GM23338 (cell line): Measurements from ENCODE around the gene CCDC93. TPM values are rescaled to one million over a fixed set of nuclear protein-coding genes. Genes with fewer than 3 reads are reported as not detected.

Experiments
- ATAC-seq: fragments of 200-7000 bp; cut with Tn5 transposase; 3 replicates; pipeline ENCODE4 v1.9.1; 2020
- DNase-seq: peaks from one replicate; pipeline ENCODE4 v3.0.0-alpha.2; 2015; ENCODE audit warnings: low spot score
- H2AFZ ChIP-seq: fragments of 200-600 bp; sonication (generic); 2 replicates; pipeline ENCODE4 v1.8.0; 2016; ENCODE audit warnings: antibody characterized with exemption, mild to moderate bottlenecking, moderate library complexity
- H3F3A ChIP-seq: fragments of 200-600 bp; sonication (generic); replicated peaks from 2 replicates; pipeline ENCODE4 v1.8.0; 2017; ENCODE audit warnings: antibody characterized with exemption, mixed run types, low read depth
- H3K27ac ChIP-seq: fragments of 200-600 bp; sonication (generic); 2 replicates; pipeline ENCODE4 v1.6.1; 2016; ENCODE audit warnings: low read depth
- H3K27me3 ChIP-seq: fragments of 200-600 bp; sonication (generic); 2 replicates; pipeline ENCODE4 v1.8.0; 2016; ENCODE audit warnings: mild to moderate bottlenecking, mixed run types, moderate library complexity; ENCODE audit not compliant: insufficient read depth
- H3K36me3 ChIP-seq: fragments of 200-600 bp; sonication (generic); 2 replicates; pipeline ENCODE4 v1.8.0; 2016; ENCODE audit warnings: mild to moderate bottlenecking; ENCODE audit not compliant: insufficient read depth
- H3K4me1 ChIP-seq: fragments of 200-600 bp; sonication (generic); 2 replicates; pipeline ENCODE4 v1.8.0; 2016; ENCODE audit warnings: mild to moderate bottlenecking, moderate library complexity; ENCODE audit not compliant: insufficient read depth
- H3K4me2 ChIP-seq: fragments of 200-600 bp; sonication (generic); 2 replicates; pipeline ENCODE4 v1.7.1; 2017; ENCODE audit warnings: mixed run types
- H3K4me3 ChIP-seq: fragments of 200-600 bp; sonication (generic); 2 replicates; pipeline ENCODE4 v1.6.1; 2016; ENCODE audit warnings: mixed run types
- H3K79me2 ChIP-seq: fragments of 200-600 bp; sonication (generic); replicated peaks from 2 replicates; pipeline ENCODE4 v1.8.0; 2017; ENCODE audit warnings: mild to moderate bottlenecking; ENCODE audit not compliant: insufficient read depth
- H3K9me2 ChIP-seq: fragments of 200-600 bp; sonication (generic); 2 replicates; pipeline ENCODE4 v1.8.0; 2017; ENCODE audit not compliant: insufficient read depth
- H4K20me1 ChIP-seq: fragments of 200-600 bp; sonication (generic); replicated peaks from 2 replicates; pipeline ENCODE4 v1.8.0; 2017; ENCODE audit warnings: mild to moderate bottlenecking; ENCODE audit not compliant: insufficient read depth
- H3K27ac Mint-ChIP-seq: 2 replicates; pipeline ENCODE4 v1.8.0; 2020; ENCODE audit warnings: inconsistent platforms, mild to moderate bottlenecking, moderate library complexity, mixed read lengths
- H3K27me3 Mint-ChIP-seq: 3 replicates; pipeline ENCODE4 v1.8.0; 2022; ENCODE audit warnings: low read depth, mild to moderate bottlenecking, moderate library complexity, mixed read lengths, inconsistent platforms; ENCODE audit not compliant: insufficient read depth, poor library complexity
- H3K36me3 Mint-ChIP-seq: 3 replicates; pipeline ENCODE4 v1.8.0; 2021; ENCODE audit warnings: low read depth, mild to moderate bottlenecking, inconsistent platforms, moderate library complexity, mixed read lengths
- H3K4me1 Mint-ChIP-seq: 3 replicates; pipeline ENCODE4 v1.8.0; 2020; ENCODE audit warnings: mild to moderate bottlenecking, inconsistent platforms, mixed read lengths
- H3K4me3 Mint-ChIP-seq: 3 replicates; pipeline ENCODE4 v1.8.0; 2021; ENCODE audit warnings: moderate library complexity, mild to moderate bottlenecking, inconsistent platforms, mixed read lengths
- H3K9me3 Mint-ChIP-seq: 3 replicates; pipeline ENCODE4 v1.8.0; 2020; ENCODE audit warnings: moderate library complexity, mild to moderate bottlenecking, inconsistent platforms, mixed read lengths
- CREB1 ChIP-seq: fragments of 250-450 bp; sonication (Bioruptor Pico); IDR thresholded peaks from 2 replicates; pipeline ENCODE4 v1.5.0; 2020; ENCODE audit warnings: low read depth, mild to moderate bottlenecking, moderate library complexity
- EZH2phosphoT487 ChIP-seq: fragments of 200-600 bp; sonication (generic); IDR thresholded peaks from one replicate; pipeline ENCODE4 v1.8.1; 2018; ENCODE audit warnings: antibody characterized with exemption; ENCODE audit not compliant: unreplicated experiment
- JUNB ChIP-seq: IDR thresholded peaks from one replicate; pipeline ENCODE4 v1.6.1; 2016; ENCODE audit warnings: antibody characterized with exemption; ENCODE audit not compliant: unreplicated experiment
- ZNF114 ChIP-seq: fragments of 250-450 bp; sonication (Bioruptor Pico); IDR thresholded peaks from 2 replicates; pipeline ENCODE4 v1.5.0; 2020; ENCODE audit warnings: mild to moderate bottlenecking, moderate library complexity
- ZNF331 ChIP-seq: fragments of 250-450 bp; sonication (Bioruptor Pico); IDR thresholded peaks from 2 replicates; pipeline ENCODE4 v1.5.0; 2020; ENCODE audit warnings: low read depth, mild to moderate bottlenecking, moderate library complexity
- polyA plus RNA-seq: library from polyadenylated mRNA; unstranded; fragments of >200 nt; fragmentation: Nextera tagmentation; extraction: Ambion mirVana; gene quantifications from 2 replicates; pipeline ENCODE4 v1.2.1, GENCODE V29; 2016
- total RNA-seq: library from RNA; depleted of rRNA; stranded (reverse); fragments of >200 nt; shearing (Covaris generic); gene quantifications from 2 replicates; pipeline ENCODE4 v1.2.3, GENCODE V29; 2014
- TF ChIP-seq, protein P1 (sequence below): IDR thresholded peaks from 2 replicates; pipeline ENCODE4 v1.6.1; 2016; ENCODE audit warnings: antibody characterized with exemption
- TF ChIP-seq, protein P2 (sequence below): IDR thresholded peaks from one replicate; pipeline ENCODE4 v1.6.1; 2018; ENCODE audit warnings: antibody characterized with exemption; ENCODE audit not compliant: unreplicated experiment
- TF ChIP-seq, protein P3 (sequence below), 2 experiments: fragments of 200-600 bp in 1 of 2; sonication (generic) in 1 of 2; conservative IDR thresholded peaks; 2 replicates each; pipeline versions ENCODE4 v1.5.1 to v1.6.1; 2016 to 2017; ENCODE audit warnings: antibody characterized with exemption in 2 of 2, low read depth in 2 of 2, mild to moderate bottlenecking in 2 of 2, moderate library complexity in 1 of 2

The CCDC93 gene
- total and polyA plus RNA-seq, 2 experiments from 2014 or later = 13.1 to 16.8 TPM

DNA sequence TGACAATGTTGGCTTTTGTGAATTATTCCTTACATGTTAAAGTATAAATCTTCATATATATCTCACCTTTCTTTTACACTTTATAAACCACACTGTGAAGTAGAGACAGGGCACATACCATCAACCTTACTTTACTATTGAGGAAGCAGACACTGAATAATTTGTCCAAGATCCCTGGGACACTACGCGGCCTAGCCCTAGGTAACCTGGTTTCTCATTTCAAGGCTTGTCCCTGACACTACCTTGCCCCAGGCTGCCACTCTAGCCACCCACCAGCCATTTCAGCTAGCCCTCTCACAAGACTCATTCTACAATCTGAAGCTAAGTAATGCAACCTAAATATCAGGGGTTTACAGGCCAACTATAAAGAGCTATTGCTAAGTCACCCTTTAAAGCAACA lies 26.7 kb downstream of the CCDC93 start (continued):
- TF ChIP-seq, protein P1, sequence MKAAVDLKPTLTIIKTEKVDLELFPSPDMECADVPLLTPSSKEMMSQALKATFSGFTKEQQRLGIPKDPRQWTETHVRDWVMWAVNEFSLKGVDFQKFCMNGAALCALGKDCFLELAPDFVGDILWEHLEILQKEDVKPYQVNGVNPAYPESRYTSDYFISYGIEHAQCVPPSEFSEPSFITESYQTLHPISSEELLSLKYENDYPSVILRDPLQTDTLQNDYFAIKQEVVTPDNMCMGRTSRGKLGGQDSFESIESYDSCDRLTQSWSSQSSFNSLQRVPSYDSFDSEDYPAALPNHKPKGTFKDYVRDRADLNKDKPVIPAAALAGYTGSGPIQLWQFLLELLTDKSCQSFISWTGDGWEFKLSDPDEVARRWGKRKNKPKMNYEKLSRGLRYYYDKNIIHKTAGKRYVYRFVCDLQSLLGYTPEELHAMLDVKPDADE = no peak
- TF ChIP-seq JUNB = no peak
- TF ChIP-seq, protein P2, sequence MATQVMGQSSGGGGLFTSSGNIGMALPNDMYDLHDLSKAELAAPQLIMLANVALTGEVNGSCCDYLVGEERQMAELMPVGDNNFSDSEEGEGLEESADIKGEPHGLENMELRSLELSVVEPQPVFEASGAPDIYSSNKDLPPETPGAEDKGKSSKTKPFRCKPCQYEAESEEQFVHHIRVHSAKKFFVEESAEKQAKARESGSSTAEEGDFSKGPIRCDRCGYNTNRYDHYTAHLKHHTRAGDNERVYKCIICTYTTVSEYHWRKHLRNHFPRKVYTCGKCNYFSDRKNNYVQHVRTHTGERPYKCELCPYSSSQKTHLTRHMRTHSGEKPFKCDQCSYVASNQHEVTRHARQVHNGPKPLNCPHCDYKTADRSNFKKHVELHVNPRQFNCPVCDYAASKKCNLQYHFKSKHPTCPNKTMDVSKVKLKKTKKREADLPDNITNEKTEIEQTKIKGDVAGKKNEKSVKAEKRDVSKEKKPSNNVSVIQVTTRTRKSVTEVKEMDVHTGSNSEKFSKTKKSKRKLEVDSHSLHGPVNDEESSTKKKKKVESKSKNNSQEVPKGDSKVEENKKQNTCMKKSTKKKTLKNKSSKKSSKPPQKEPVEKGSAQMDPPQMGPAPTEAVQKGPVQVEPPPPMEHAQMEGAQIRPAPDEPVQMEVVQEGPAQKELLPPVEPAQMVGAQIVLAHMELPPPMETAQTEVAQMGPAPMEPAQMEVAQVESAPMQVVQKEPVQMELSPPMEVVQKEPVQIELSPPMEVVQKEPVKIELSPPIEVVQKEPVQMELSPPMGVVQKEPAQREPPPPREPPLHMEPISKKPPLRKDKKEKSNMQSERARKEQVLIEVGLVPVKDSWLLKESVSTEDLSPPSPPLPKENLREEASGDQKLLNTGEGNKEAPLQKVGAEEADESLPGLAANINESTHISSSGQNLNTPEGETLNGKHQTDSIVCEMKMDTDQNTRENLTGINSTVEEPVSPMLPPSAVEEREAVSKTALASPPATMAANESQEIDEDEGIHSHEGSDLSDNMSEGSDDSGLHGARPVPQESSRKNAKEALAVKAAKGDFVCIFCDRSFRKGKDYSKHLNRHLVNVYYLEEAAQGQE = no peak

DNA sequence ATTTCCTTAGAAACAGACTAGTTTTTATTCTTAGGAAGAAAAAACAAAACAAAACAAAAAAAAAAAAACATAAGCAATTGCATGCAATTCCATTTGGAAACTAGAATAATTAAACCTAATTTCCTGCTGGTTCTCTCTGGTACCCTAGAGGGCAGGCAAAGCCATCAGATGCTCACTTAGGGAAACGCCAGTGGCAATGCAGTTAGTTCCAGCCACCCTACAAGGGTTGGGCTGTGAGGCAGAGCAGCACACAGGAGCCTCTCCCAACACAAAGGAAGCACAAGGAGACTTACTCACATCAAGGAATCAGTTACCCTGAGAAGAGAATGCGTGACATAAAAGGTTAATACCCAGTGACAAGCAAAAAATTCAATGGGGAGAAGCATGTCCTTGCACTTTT lies 28.8 kb downstream of the CCDC93 start:
- Histone ChIP-seq H3K36me3 (no peaks in the 10 kb centered on the region), H3K4me1 (0 out of 2 replicates have a peak, but pooled peaks cover 8% of the 10 kb centered on the region), H3K79me2 (no peaks in the 10 kb centered on the region), H4K20me1 (peaks cover 16% of the 10 kb centered on the region), H3F3A (no peaks in the 10 kb centered on the region), H3K27ac (no peak overlapping the region), H3K27me3 (no peaks in the 10 kb centered on the region), H3K4me3 (no peak overlapping the region), H3K9me2 (no peaks in the 10 kb centered on the region), H2AFZ (no peak overlapping the region), H3K4me2 (no peak overlapping the region)
- Mint-ChIP-seq H3K9me3 (no peaks in the 10 kb centered on the region), H3K4me3 (no peak overlapping the region), H3K27ac (peak overlapping the region; percentile 74), H3K27me3 (no peaks in the 10 kb centered on the region), H3K4me1 (peaks cover 11% of the 10 kb centered on the region), H3K36me3 (peaks cover 3% of the 10 kb centered on the region; the same call in 2 of the 3 replicates)
- TF ChIP-seq, protein P3, sequence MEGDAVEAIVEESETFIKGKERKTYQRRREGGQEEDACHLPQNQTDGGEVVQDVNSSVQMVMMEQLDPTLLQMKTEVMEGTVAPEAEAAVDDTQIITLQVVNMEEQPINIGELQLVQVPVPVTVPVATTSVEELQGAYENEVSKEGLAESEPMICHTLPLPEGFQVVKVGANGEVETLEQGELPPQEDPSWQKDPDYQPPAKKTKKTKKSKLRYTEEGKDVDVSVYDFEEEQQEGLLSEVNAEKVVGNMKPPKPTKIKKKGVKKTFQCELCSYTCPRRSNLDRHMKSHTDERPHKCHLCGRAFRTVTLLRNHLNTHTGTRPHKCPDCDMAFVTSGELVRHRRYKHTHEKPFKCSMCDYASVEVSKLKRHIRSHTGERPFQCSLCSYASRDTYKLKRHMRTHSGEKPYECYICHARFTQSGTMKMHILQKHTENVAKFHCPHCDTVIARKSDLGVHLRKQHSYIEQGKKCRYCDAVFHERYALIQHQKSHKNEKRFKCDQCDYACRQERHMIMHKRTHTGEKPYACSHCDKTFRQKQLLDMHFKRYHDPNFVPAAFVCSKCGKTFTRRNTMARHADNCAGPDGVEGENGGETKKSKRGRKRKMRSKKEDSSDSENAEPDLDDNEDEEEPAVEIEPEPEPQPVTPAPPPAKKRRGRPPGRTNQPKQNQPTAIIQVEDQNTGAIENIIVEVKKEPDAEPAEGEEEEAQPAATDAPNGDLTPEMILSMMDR (conservative IDR thresholded peaks at IDR 0.05; ENCODE audit: low read depth in 2 of 2) = peak in 1 of 2 experiments; percentile 31; a peak in 2 of 4 replicates
- no peak for TF ChIP-seq ZNF114 (CRISPR knock-in tag)
- DNase-seq (peak; percentile 48), ATAC-seq (peak; percentile 92)

DNA sequence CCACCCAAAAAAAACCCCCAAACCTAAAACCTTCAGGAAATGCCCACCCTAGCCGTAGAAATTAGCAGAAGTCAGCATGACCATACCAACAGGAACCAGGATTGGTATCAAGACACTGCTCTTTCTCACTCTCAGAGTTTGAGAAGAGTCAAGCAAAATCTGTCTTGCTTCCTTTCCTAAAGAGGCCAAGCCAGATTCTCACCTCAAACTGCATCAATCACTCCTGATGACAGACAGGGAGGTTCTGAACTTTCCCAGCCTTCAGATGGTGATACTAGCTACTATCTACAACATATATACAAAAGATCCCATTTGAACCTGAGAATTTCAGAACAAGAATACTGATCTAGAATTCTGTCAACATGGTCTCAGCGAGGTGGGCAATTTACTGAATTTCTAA lies 29.7 kb downstream of the CCDC93 start:
- no peak for ATAC-seq
- no peaks in the 10 kb centered on the region for H3K27me3 ChIP-seq
- TF ChIP-seq ZNF331 (no peak), CREB1 (CRISPR knock-in tag) (no peak), EZH2phosphoT487 (no peak)
- TF ChIP-seq, protein P3 (conservative IDR thresholded peaks at IDR 0.05; ENCODE audit: low read depth in 2 of 2) = no peak
- TF ChIP-seq, protein P2 = no peak
- TF ChIP-seq, protein P1 = no peak

More for the DNA sequence above, 29.7 kb downstream of the CCDC93 start:
- H2AFZ ChIP-seq = no peak overlapping the region
- H3K27ac ChIP-seq = no peak overlapping the region
- Mint-ChIP-seq H3K4me3 (no peak overlapping the region), H3K9me3 (no peaks in the 10 kb centered on the region), H3K4me1 (peaks cover 13% of the 10 kb centered on the region), H3K36me3 (no peaks in the 10 kb centered on the region; the same call in 2 of the 3 replicates), H3K27ac (no peak overlapping the region), H3K27me3 (no peaks in the 10 kb centered on the region)
- H4K20me1 ChIP-seq = peaks cover 16% of the 10 kb centered on the region
- no peaks in the 10 kb centered on the region for H3K79me2 ChIP-seq
- no peaks in the 10 kb centered on the region for H3K9me2 ChIP-seq
- H3K36me3 ChIP-seq = no peaks in the 10 kb centered on the region
- H3K4me1 ChIP-seq = peaks cover 8% of the 10 kb centered on the region; the same call in 1 of the 2 replicates
- no peak overlapping the region for H3K4me2 ChIP-seq
- H3F3A ChIP-seq = no peaks in the 10 kb centered on the region
- no peak overlapping the region for H3K4me3 ChIP-seq
- no peak for DNase-seq
